Measurements from ENCODE around the gene GID8.

GID8 gene

GRCh38 chr20:62979876-62980373, 42.0 kb downstream of the GID8 start:
- Histone ChIP-seq H3K4me3 (ENCODE audit: low read depth in 1 of 2, low read length in 2 of 2) (no peak overlapping the region), H3K27me3 (ENCODE audit: control insufficient read depth in 1 of 2, insufficient read depth in 2 of 2, low read length in 2 of 2) (peaks cover 18 to 84% of the 10 kb centered on the region in 2 donors), H3K27ac (ENCODE audit: low read depth, low read length) (no peak overlapping the region)

GRCh38 chr20:62980380-62980960, 42.5 kb downstream of the GID8 start:
- no peak overlapping the region for H3K27ac ChIP-seq (ENCODE audit: low read depth, low read length)
- no peak overlapping the region for H3K4me3 ChIP-seq (ENCODE audit: low read depth in 1 of 2, low read length in 2 of 2)

More at GRCh38 chr20:62979876-62980373, 42.0 kb downstream of the GID8 start:
- Histone ChIP-seq H3K4me1 (ENCODE audit: insufficient read depth, low read length) (no peaks in the 10 kb centered on the region), H3K36me3 (ENCODE audit: insufficient read depth, low read length) (no peaks in the 10 kb centered on the region), H3K9me3 (ENCODE audit: low read length) (no peaks in the 10 kb centered on the region), H3K9ac (ENCODE audit: low read length) (no peak overlapping the region)

GRCh38 chr20:62980970-62981369, 43.0 kb downstream of the GID8 start:
- Histone ChIP-seq H3K27ac (ENCODE audit: low read depth, low read length) (no peak overlapping the region), H3K9ac (ENCODE audit: low read length) (no peak overlapping the region), H3K4me1 (ENCODE audit: insufficient read depth, low read length) (no peaks in the 10 kb centered on the region), H3K36me3 (ENCODE audit: insufficient read depth, low read length) (no peaks in the 10 kb centered on the region), H3K27me3 (ENCODE audit: control insufficient read depth in 1 of 2, insufficient read depth in 2 of 2, low read length in 2 of 2) (peaks cover 12 to 82% of the 10 kb centered on the region in 2 donors), H3K9me3 (ENCODE audit: low read length) (no peaks in the 10 kb centered on the region), H3K4me3 (ENCODE audit: low read depth in 1 of 2, low read length in 2 of 2) (no peak overlapping the region)

More at GRCh38 chr20:62980380-62980960, 42.5 kb downstream of the GID8 start:
- Histone ChIP-seq H3K4me1 (ENCODE audit: insufficient read depth, low read length) (no peaks in the 10 kb centered on the region), H3K9me3 (ENCODE audit: low read length) (no peaks in the 10 kb centered on the region), H3K36me3 (ENCODE audit: insufficient read depth, low read length) (no peaks in the 10 kb centered on the region), H3K27me3 (ENCODE audit: control insufficient read depth in 1 of 2, insufficient read depth in 2 of 2, low read length in 2 of 2) (peaks cover 15 to 82% of the 10 kb centered on the region in 2 donors), H3K9ac (ENCODE audit: low read length) (no peak overlapping the region)

- H3K4me3 ChIP-seq (ENCODE audit: low read depth in 1 of 2, low read length in 2 of 2) = no peak overlapping the region
- H3K9ac ChIP-seq (ENCODE audit: low read length) = no peak overlapping the region
- peaks cover 12 to 71% of the 10 kb centered on the region in 2 donors for H3K27me3 ChIP-seq (ENCODE audit: control insufficient read depth in 1 of 2, insufficient read depth in 2 of 2, low read length in 2 of 2)
- H3K36me3 ChIP-seq (ENCODE audit: insufficient read depth, low read length) = no peaks in the 10 kb centered on the region
- H3K4me1 ChIP-seq (ENCODE audit: insufficient read depth, low read length) = no peaks in the 10 kb centered on the region
- no peaks in the 10 kb centered on the region for H3K9me3 ChIP-seq (ENCODE audit: low read length)
- no peak overlapping the region for H3K27ac ChIP-seq (ENCODE audit: low read depth, low read length)
These were observed 44.5 kb downstream of the GID8 start for GRCh38 chr20:62982124-62983075.

- Histone ChIP-seq H3K36me3 (ENCODE audit: insufficient read depth, low read length) (no peaks in the 10 kb centered on the region), H3K4me3 (ENCODE audit: low read depth in 1 of 2, low read length in 2 of 2) (no peak overlapping the region), H3K4me1 (ENCODE audit: insufficient read depth, low read length) (no peaks in the 10 kb centered on the region), H3K9me3 (ENCODE audit: low read length) (no peaks in the 10 kb centered on the region), H3K27ac (ENCODE audit: low read depth, low read length) (no peak overlapping the region), H3K27me3 (ENCODE audit: control insufficient read depth in 1 of 2, insufficient read depth in 2 of 2, low read length in 2 of 2) (peaks cover 12 to 63% of the 10 kb centered on the region in 2 donors), H3K9ac (ENCODE audit: low read length) (no peak overlapping the region)
These were observed 45.3 kb downstream of the GID8 start for GRCh38 chr20:62983210-62983609.

GRCh38 chr20:62984666-62985443, 46.9 kb downstream of the GID8 start:
- Histone ChIP-seq H3K4me3 (ENCODE audit: low read depth in 1 of 2, low read length in 2 of 2) (no peak overlapping the region), H3K27me3 (ENCODE audit: control insufficient read depth in 1 of 2, insufficient read depth in 2 of 2, low read length in 2 of 2) (peaks cover 5 to 47% of the 10 kb centered on the region in 2 donors), H3K36me3 (ENCODE audit: insufficient read depth, low read length) (no peaks in the 10 kb centered on the region), H3K9ac (ENCODE audit: low read length) (no peak overlapping the region), H3K9me3 (ENCODE audit: low read length) (no peaks in the 10 kb centered on the region), H3K27ac (ENCODE audit: low read depth, low read length) (no peak overlapping the region), H3K4me1 (ENCODE audit: insufficient read depth, low read length) (no peaks in the 10 kb centered on the region)

GRCh38 chr20:62985444-62985778, 47.5 kb downstream of the GID8 start:
- Histone ChIP-seq H3K4me3 (ENCODE audit: low read depth in 1 of 2, low read length in 2 of 2) (no peak overlapping the region), H3K9ac (ENCODE audit: low read length) (no peak overlapping the region), H3K27ac (ENCODE audit: low read depth, low read length) (no peak overlapping the region), H3K36me3 (ENCODE audit: insufficient read depth, low read length) (no peaks in the 10 kb centered on the region), H3K27me3 (ENCODE audit: control insufficient read depth in 1 of 2, insufficient read depth in 2 of 2, low read length in 2 of 2) (peaks cover 1 to 42% of the 10 kb centered on the region in 2 donors), H3K4me1 (ENCODE audit: insufficient read depth, low read length) (no peaks in the 10 kb centered on the region), H3K9me3 (ENCODE audit: low read length) (no peaks in the 10 kb centered on the region)

GRCh38 chr20:62986257-62986800, 48.4 kb downstream of the GID8 start:
- no peak overlapping the region for H3K9ac ChIP-seq (ENCODE audit: low read length)
- peaks cover 0 to 35% of the 10 kb centered on the region in 2 donors for H3K27me3 ChIP-seq (ENCODE audit: control insufficient read depth in 1 of 2, insufficient read depth in 2 of 2, low read length in 2 of 2)
- H3K27ac ChIP-seq (ENCODE audit: low read depth, low read length) = no peak overlapping the region
- no peak overlapping the region for H3K4me3 ChIP-seq (ENCODE audit: low read depth in 1 of 2, low read length in 2 of 2)
- H3K4me1 ChIP-seq (ENCODE audit: insufficient read depth, low read length) = no peaks in the 10 kb centered on the region
- H3K9me3 ChIP-seq (ENCODE audit: low read length) = no peaks in the 10 kb centered on the region
- no peaks in the 10 kb centered on the region for H3K36me3 ChIP-seq (ENCODE audit: insufficient read depth, low read length)

GRCh38 chr20:62987114-62987513, 49.2 kb downstream of the GID8 start:
- H3K9ac ChIP-seq (ENCODE audit: low read length) = no peak overlapping the region
- H3K9me3 ChIP-seq (ENCODE audit: low read length) = no peaks in the 10 kb centered on the region
- H3K27ac ChIP-seq (ENCODE audit: low read depth, low read length) = no peak overlapping the region
- no peaks in the 10 kb centered on the region for H3K36me3 ChIP-seq (ENCODE audit: insufficient read depth, low read length)
- H3K4me1 ChIP-seq (ENCODE audit: insufficient read depth, low read length) = no peaks in the 10 kb centered on the region
- peaks cover 0 to 27% of the 10 kb centered on the region in 2 donors for H3K27me3 ChIP-seq (ENCODE audit: control insufficient read depth in 1 of 2, insufficient read depth in 2 of 2, low read length in 2 of 2)
- H3K4me3 ChIP-seq (ENCODE audit: low read depth in 1 of 2, low read length in 2 of 2) = no peak overlapping the region

- H3K4me1 ChIP-seq (ENCODE audit: insufficient read depth, low read length) = no peaks in the 10 kb centered on the region
- H3K9ac ChIP-seq (ENCODE audit: low read length) = no peak overlapping the region
- no peaks in the 10 kb centered on the region for H3K9me3 ChIP-seq (ENCODE audit: low read length)
- H3K4me3 ChIP-seq (ENCODE audit: low read depth in 1 of 2, low read length in 2 of 2) = no peak overlapping the region
- no peaks in the 10 kb centered on the region for H3K36me3 ChIP-seq (ENCODE audit: insufficient read depth, low read length)
- H3K27me3 ChIP-seq (ENCODE audit: control insufficient read depth in 1 of 2, insufficient read depth in 2 of 2, low read length in 2 of 2) = peaks cover 0 to 20% of the 10 kb centered on the region in 2 donors
- H3K27ac ChIP-seq (ENCODE audit: low read depth, low read length) = no peak overlapping the region
These were observed 51.3 kb downstream of the GID8 start for GRCh38 chr20:62989201-62989601.

- no peak overlapping the region for H3K4me3 ChIP-seq (ENCODE audit: low read depth in 1 of 2, low read length in 2 of 2)
- no peak overlapping the region for H3K9ac ChIP-seq (ENCODE audit: low read length)
- no peaks in the 10 kb centered on the region for H3K4me1 ChIP-seq (ENCODE audit: insufficient read depth, low read length)
- no peak overlapping the region for H3K27ac ChIP-seq (ENCODE audit: low read depth, low read length)
- H3K27me3 ChIP-seq (ENCODE audit: control insufficient read depth in 1 of 2, insufficient read depth in 2 of 2, low read length in 2 of 2) = peaks cover 0 to 20% of the 10 kb centered on the region in 2 donors
- H3K9me3 ChIP-seq (ENCODE audit: low read length) = no peaks in the 10 kb centered on the region
- H3K36me3 ChIP-seq (ENCODE audit: insufficient read depth, low read length) = no peaks in the 10 kb centered on the region
These were observed 52.4 kb downstream of the GID8 start for GRCh38 chr20:62990306-62990825.
